Activated CD4-positive, alpha-beta memory T cell treated with anti-CD3 and anti-CD28 coated beads for 36 hours (primary cell): ENCODE results near the gene SLX4IP. TPM values are rescaled to one million over a fixed set of nuclear protein-coding genes. Genes with fewer than 3 reads are reported as not detected.
A peak's percentile ranks its signal among the peaks of the same experiment; 100 is the strongest.

Source experiments
- CTCF ChIA-PET: fragments of 350-600 bp; sonication (Branson Sonifier 250); formaldehyde crosslinking; loops from one replicate; lab custom pipeline; 2021; ENCODE audit warnings: antibody characterized with exemption, inconsistent platforms; lab: Charles Lee
- POLR2A ChIA-PET: fragments of 350-600 bp; sonication (Branson Sonifier 250); formaldehyde crosslinking; loops from one replicate; lab custom pipeline; 2021; ENCODE audit warnings: antibody characterized with exemption; lab: Charles Lee
- DNase-seq: peaks from one replicate; pipeline ENCODE4 v3.0.0-alpha.2; 2020
- H3K27ac Mint-ChIP-seq: one replicate; pipeline ENCODE4 v1.8.0; 2021; ENCODE audit warnings: mixed read lengths
- H3K27me3 Mint-ChIP-seq: one replicate; pipeline ENCODE4 v1.8.0; 2021; ENCODE audit warnings: mixed read lengths
- H3K36me3 Mint-ChIP-seq: one replicate; pipeline ENCODE4 v1.8.0; 2021; ENCODE audit warnings: mixed read lengths
- H3K4me1 Mint-ChIP-seq: one replicate; pipeline ENCODE4 v1.8.0; 2021; ENCODE audit warnings: low read depth, mixed read lengths
- H3K4me3 Mint-ChIP-seq: one replicate; pipeline ENCODE4 v1.8.0; 2021; ENCODE audit warnings: mild to moderate bottlenecking, mixed read lengths
- H3K9me3 Mint-ChIP-seq: one replicate; pipeline ENCODE4 v1.8.0; 2021; ENCODE audit warnings: mixed read lengths
- intact Hi-C: fragments of 100-400 bp; cut with micrococcal nuclease; formaldehyde crosslinking; loops from one replicate; pipeline ENCODE4 v1.15.1; 2023
- total RNA-seq, 2 experiments: library from RNA; stranded (reverse); gene quantifications; one replicate each; pipeline ENCODE4 v1.2.3, GENCODE V29; 2021

The SLX4IP gene
- total RNA-seq, 2 experiments from 2014 or later: 5.5 to 6.3 TPM

- Mint-ChIP-seq H3K9me3 (no peaks in the 10 kb centered on the region), H3K27me3 (no peaks in the 10 kb centered on the region), H3K4me1 (peaks cover 24% of the 10 kb centered on the region), H3K4me3 (no peak overlapping the region), H3K36me3 (peaks cover 4% of the 10 kb centered on the region), H3K27ac (no peak overlapping the region)
- ChIA-PET CTCF (no interaction called here), POLR2A (no interaction called here)
- DNase-seq: no peak
- intact Hi-C loops: loop anchor here (5.0 kb wide), 1 partner anchor 159 kb away; the partner anchor contains the start of gene JAG1
Measured at GRCh38 chr20:10513061-10513460, 78.0 kb downstream of the SLX4IP start.

- Mint-ChIP-seq H3K4me3 (no peak overlapping the region), H3K27ac (no peak overlapping the region), H3K27me3 (no peaks in the 10 kb centered on the region), H3K4me1 (peaks cover 25% of the 10 kb centered on the region), H3K9me3 (no peaks in the 10 kb centered on the region), H3K36me3 (peaks cover 4% of the 10 kb centered on the region)
- CTCF ChIA-PET: interaction anchor here (1.1 kb wide), 2 partner anchors 36 to 39 kb away, joined by 3 read pairs; no protein-coding TSS in a partner anchor
- POLR2A ChIA-PET: interaction anchor here (0.6 to 1.1 kb wide), 2 partner anchors 8 to 85 kb away, joined by 3 to 4 read pairs; no protein-coding TSS in a partner anchor
- DNase-seq: peak; percentile 25
- intact Hi-C loops: loop anchor here (5.0 kb wide), 1 partner anchor 158 kb away; the partner anchor contains the start of gene JAG1
Measured at GRCh38 chr20:10513931-10514575, 78.9 kb downstream of the SLX4IP start.

- intact Hi-C loops: no loop called here
- POLR2A ChIA-PET: no interaction called here
- CTCF ChIA-PET: interaction anchor here (0.5 kb wide), 1 partner anchor 524 kb away, joined by 3 read pairs; no protein-coding TSS in a partner anchor
- Mint-ChIP-seq H3K4me3 (no peak overlapping the region), H3K36me3 (peaks cover 2% of the 10 kb centered on the region), H3K9me3 (no peaks in the 10 kb centered on the region), H3K4me1 (peaks cover 41% of the 10 kb centered on the region), H3K27ac (no peak overlapping the region), H3K27me3 (no peaks in the 10 kb centered on the region)
- DNase-seq: no peak
Measured at GRCh38 chr20:10516529-10516928, 81.4 kb downstream of the SLX4IP start.

GRCh38 chr20:10519361-10520046 lies 84.4 kb downstream of the SLX4IP start:
- no peak overlapping the region for H3K27ac Mint-ChIP-seq
- no peaks in the 10 kb centered on the region for H3K9me3 Mint-ChIP-seq
- peaks cover 32% of the 10 kb centered on the region for H3K4me1 Mint-ChIP-seq
- ChIA-PET POLR2A (no interaction called here), CTCF (no interaction called here)
- intact Hi-C loops: loop anchor here (1.0 kb wide), 2 partner anchors 8 to 84 kb away; no protein-coding TSS in a partner anchor
- no peak overlapping the region for H3K4me3 Mint-ChIP-seq
- H3K27me3 Mint-ChIP-seq: no peaks in the 10 kb centered on the region
- H3K36me3 Mint-ChIP-seq: peaks cover 2% of the 10 kb centered on the region
- DNase-seq: no peak

- no peak overlapping the region for H3K4me3 Mint-ChIP-seq
- CTCF ChIA-PET: no interaction called here
- H3K36me3 Mint-ChIP-seq: peaks cover 3% of the 10 kb centered on the region
- intact Hi-C loops: no loop called here
- H3K4me1 Mint-ChIP-seq: peaks cover 33% of the 10 kb centered on the region
- H3K27me3 Mint-ChIP-seq: no peaks in the 10 kb centered on the region
- H3K9me3 Mint-ChIP-seq: no peaks in the 10 kb centered on the region
- no peak for DNase-seq
- POLR2A ChIA-PET: interaction anchor here (1.2 kb wide), 1 partner anchor 78 kb away, joined by 3 read pairs; no protein-coding TSS in a partner anchor
- no peak overlapping the region for H3K27ac Mint-ChIP-seq
Measured at GRCh38 chr20:10520528-10520927, 85.4 kb downstream of the SLX4IP start.

- Mint-ChIP-seq H3K9me3 (no peaks in the 10 kb centered on the region), H3K27me3 (no peaks in the 10 kb centered on the region), H3K4me1 (peaks cover 33% of the 10 kb centered on the region), H3K36me3 (peaks cover 9% of the 10 kb centered on the region), H3K4me3 (no peak overlapping the region), H3K27ac (no peak overlapping the region)
- ChIA-PET POLR2A (interaction anchor here (1.2 kb wide), 1 partner anchor 79 kb away, joined by 3 read pairs; no protein-coding TSS in a partner anchor), CTCF (no interaction called here)
- intact Hi-C loops: no loop called here
- no peak for DNase-seq
Measured at GRCh38 chr20:10521068-10521831, 86.1 kb downstream of the SLX4IP start.

- intact Hi-C loops: no loop called here
- H3K4me1 Mint-ChIP-seq: peaks cover 33% of the 10 kb centered on the region
- DNase-seq: no peak
- H3K9me3 Mint-ChIP-seq: no peaks in the 10 kb centered on the region
- H3K27ac Mint-ChIP-seq: no peak overlapping the region
- ChIA-PET POLR2A (interaction anchor here (1.2 kb wide), 1 partner anchor 79 kb away, joined by 3 read pairs; no protein-coding TSS in a partner anchor), CTCF (no interaction called here)
- H3K36me3 Mint-ChIP-seq: peaks cover 9% of the 10 kb centered on the region
- H3K27me3 Mint-ChIP-seq: no peaks in the 10 kb centered on the region
- H3K4me3 Mint-ChIP-seq: no peak overlapping the region
Measured at GRCh38 chr20:10521836-10522235, 86.7 kb downstream of the SLX4IP start.

GRCh38 chr20:10522328-10522727 lies 87.2 kb downstream of the SLX4IP start:
- H3K4me1 Mint-ChIP-seq: peaks cover 33% of the 10 kb centered on the region
- H3K4me3 Mint-ChIP-seq: no peak overlapping the region
- no peaks in the 10 kb centered on the region for H3K9me3 Mint-ChIP-seq
- POLR2A ChIA-PET: no interaction called here
- no peak for DNase-seq
- H3K36me3 Mint-ChIP-seq: peaks cover 6% of the 10 kb centered on the region
- H3K27ac Mint-ChIP-seq: no peak overlapping the region
- CTCF ChIA-PET: no interaction called here
- H3K27me3 Mint-ChIP-seq: no peaks in the 10 kb centered on the region
- intact Hi-C loops: no loop called here

GRCh38 chr20:10523443-10523842 lies 88.3 kb downstream of the SLX4IP start:
- H3K4me3 Mint-ChIP-seq: no peak overlapping the region
- POLR2A ChIA-PET: no interaction called here
- H3K27ac Mint-ChIP-seq: no peak overlapping the region
- CTCF ChIA-PET: no interaction called here
- no peaks in the 10 kb centered on the region for H3K27me3 Mint-ChIP-seq
- peaks cover 6% of the 10 kb centered on the region for H3K36me3 Mint-ChIP-seq
- intact Hi-C loops: no loop called here
- no peak for DNase-seq
- no peaks in the 10 kb centered on the region for H3K9me3 Mint-ChIP-seq
- H3K4me1 Mint-ChIP-seq: peaks cover 33% of the 10 kb centered on the region

- POLR2A ChIA-PET: no interaction called here
- intact Hi-C loops: no loop called here
- DNase-seq: no peak
- H3K36me3 Mint-ChIP-seq: peaks cover 6% of the 10 kb centered on the region
- H3K9me3 Mint-ChIP-seq: no peaks in the 10 kb centered on the region
- no peak overlapping the region for H3K27ac Mint-ChIP-seq
- peaks cover 32% of the 10 kb centered on the region for H3K4me1 Mint-ChIP-seq
- H3K4me3 Mint-ChIP-seq: no peak overlapping the region
- CTCF ChIA-PET: no interaction called here
- no peaks in the 10 kb centered on the region for H3K27me3 Mint-ChIP-seq
Measured at GRCh38 chr20:10524034-10524476, 89.0 kb downstream of the SLX4IP start.

GRCh38 chr20:10524643-10525042 lies 89.5 kb downstream of the SLX4IP start:
- POLR2A ChIA-PET: no interaction called here
- Mint-ChIP-seq H3K9me3 (no peaks in the 10 kb centered on the region), H3K27me3 (no peaks in the 10 kb centered on the region), H3K4me1 (peaks cover 26% of the 10 kb centered on the region), H3K36me3 (peaks cover 6% of the 10 kb centered on the region), H3K4me3 (no peak overlapping the region), H3K27ac (no peak overlapping the region)
- CTCF ChIA-PET: no interaction called here
- DNase-seq: no peak
- intact Hi-C loops: no loop called here

- H3K27ac Mint-ChIP-seq: no peak overlapping the region
- DNase-seq: no peak
- ChIA-PET POLR2A (no interaction called here), CTCF (no interaction called here)
- H3K4me1 Mint-ChIP-seq: peaks cover 7% of the 10 kb centered on the region
- H3K4me3 Mint-ChIP-seq: no peak overlapping the region
- no peaks in the 10 kb centered on the region for H3K27me3 Mint-ChIP-seq
- intact Hi-C loops: no loop called here
- H3K36me3 Mint-ChIP-seq: peaks cover 6% of the 10 kb centered on the region
- no peaks in the 10 kb centered on the region for H3K9me3 Mint-ChIP-seq
Measured at GRCh38 chr20:10527781-10528180, 92.7 kb downstream of the SLX4IP start.
